ENCODE data around the gene RECQL5. TPM values are rescaled to one million over a fixed set of nuclear protein-coding genes. Genes with fewer than 3 reads are reported as not detected.
A peak's percentile ranks its signal among the peaks of the same experiment; 100 is the strongest.

Gene RECQL5
- total RNA-seq, 2 experiments from 2014 or later = 49.8 to 50.8 TPM

- Mint-ChIP-seq H3K9me3 (no peaks in the 10 kb centered on the region), H3K27me3 (no peaks in the 10 kb centered on the region), H3K4me1 (peaks cover 19% of the 10 kb centered on the region), H3K36me3 (peaks cover 12% of the 10 kb centered on the region), H3K4me3 (no peak overlapping the region), H3K27ac (no peak overlapping the region)
- ATAC-seq (ENCODE audit: low read depth) (no peak), DNase-seq (no peak)
- POLR2A ChIA-PET = no interaction called here
Observed at GRCh38 chr17:75694536-75694935, 27.6 kb upstream of the RECQL5 start.

GRCh38 chr17:75693500-75694481 lies 26.8 kb upstream of the RECQL5 start:
- Mint-ChIP-seq H3K4me1 (peaks cover 27% of the 10 kb centered on the region), H3K27me3 (no peaks in the 10 kb centered on the region), H3K27ac (no peak overlapping the region), H3K9me3 (no peaks in the 10 kb centered on the region), H3K4me3 (no peak overlapping the region), H3K36me3 (peaks cover 10% of the 10 kb centered on the region)
- ATAC-seq (ENCODE audit: low read depth) (no peak), DNase-seq (no peak)
- POLR2A ChIA-PET = no interaction called here

GRCh38 chr17:75692976-75693375 lies 26.0 kb upstream of the RECQL5 start:
- POLR2A ChIA-PET = no interaction called here
- Mint-ChIP-seq H3K27ac (no peak overlapping the region), H3K27me3 (no peaks in the 10 kb centered on the region), H3K4me1 (peaks cover 35% of the 10 kb centered on the region), H3K4me3 (no peak overlapping the region), H3K9me3 (no peaks in the 10 kb centered on the region), H3K36me3 (peaks cover 10% of the 10 kb centered on the region)
- no peak for ATAC-seq (ENCODE audit: low read depth)
- no peak for DNase-seq

- H3K36me3 Mint-ChIP-seq = peaks cover 14% of the 10 kb centered on the region
- ATAC-seq (ENCODE audit: low read depth) = no peak
- H3K4me1 Mint-ChIP-seq = peaks cover 41% of the 10 kb centered on the region
- DNase-seq = no peak
- POLR2A ChIA-PET = no interaction called here
- no peak overlapping the region for H3K4me3 Mint-ChIP-seq
- no peaks in the 10 kb centered on the region for H3K27me3 Mint-ChIP-seq
- no peaks in the 10 kb centered on the region for H3K9me3 Mint-ChIP-seq
- H3K27ac Mint-ChIP-seq = peak overlapping the region; percentile 74
Observed at GRCh38 chr17:75691801-75692626, 25.1 kb upstream of the RECQL5 start.

- no peaks in the 10 kb centered on the region for H3K27me3 Mint-ChIP-seq
- peaks cover 41% of the 10 kb centered on the region for H3K4me1 Mint-ChIP-seq
- ATAC-seq (ENCODE audit: low read depth) (peak; percentile 37), DNase-seq (peak; percentile 40)
- H3K36me3 Mint-ChIP-seq = peaks cover 14% of the 10 kb centered on the region
- H3K9me3 Mint-ChIP-seq = no peaks in the 10 kb centered on the region
- POLR2A ChIA-PET = interaction anchor here (0.6 kb wide), 1 partner anchor 57 kb away, joined by 3 read pairs; no protein-coding TSS in a partner anchor
- peak overlapping the region; percentile 74 for H3K27ac Mint-ChIP-seq
- H3K4me3 Mint-ChIP-seq = peak overlapping the region; percentile 49
Observed at GRCh38 chr17:75691371-75691791, 24.4 kb upstream of the RECQL5 start.

GRCh38 chr17:75689441-75689873 lies 22.5 kb upstream of the RECQL5 start:
- ATAC-seq (ENCODE audit: low read depth) (peak; percentile 90), DNase-seq (peak; percentile 39)
- Mint-ChIP-seq H3K4me3 (peak overlapping the region; percentile 69), H3K36me3 (peaks cover 10% of the 10 kb centered on the region), H3K9me3 (no peaks in the 10 kb centered on the region), H3K27me3 (no peaks in the 10 kb centered on the region), H3K4me1 (peaks cover 42% of the 10 kb centered on the region), H3K27ac (peak overlapping the region; percentile 87)
- POLR2A ChIA-PET = interaction anchor here (2.1 kb wide), 1 partner anchor 22 kb away, joined by 13 read pairs; the partner anchor contains the start of genes RECQL5 and SAP30BP

- H3K27me3 Mint-ChIP-seq = no peaks in the 10 kb centered on the region
- DNase-seq = no peak
- peak overlapping the region; percentile 87 for H3K27ac Mint-ChIP-seq
- H3K4me3 Mint-ChIP-seq = peak overlapping the region; percentile 69
- POLR2A ChIA-PET = interaction anchor here (1.0 to 2.1 kb wide), 3 partner anchors 17 to 92 kb away, joined by 3 to 13 read pairs (median 5); partner anchors contain the start of genes RECQL5 and SAP30BP
- ATAC-seq (ENCODE audit: low read depth) = peak; percentile 15
- H3K4me1 Mint-ChIP-seq = peaks cover 44% of the 10 kb centered on the region
- H3K9me3 Mint-ChIP-seq = no peaks in the 10 kb centered on the region
- H3K36me3 Mint-ChIP-seq = peaks cover 10% of the 10 kb centered on the region
Observed at GRCh38 chr17:75688209-75688825, 21.4 kb upstream of the RECQL5 start.

GRCh38 chr17:75685499-75685898 lies 18.5 kb upstream of the RECQL5 start:
- POLR2A ChIA-PET = no interaction called here
- no peak overlapping the region for H3K27ac Mint-ChIP-seq
- DNase-seq = no peak
- no peaks in the 10 kb centered on the region for H3K9me3 Mint-ChIP-seq
- no peak for ATAC-seq (ENCODE audit: low read depth)
- H3K4me3 Mint-ChIP-seq = no peak overlapping the region
- peaks cover 32% of the 10 kb centered on the region for H3K4me1 Mint-ChIP-seq
- peaks cover 5% of the 10 kb centered on the region for H3K36me3 Mint-ChIP-seq
- no peaks in the 10 kb centered on the region for H3K27me3 Mint-ChIP-seq

GRCh38 chr17:75684924-75685323 lies 18.0 kb upstream of the RECQL5 start:
- Mint-ChIP-seq H3K27ac (no peak overlapping the region), H3K4me1 (peaks cover 28% of the 10 kb centered on the region), H3K27me3 (no peaks in the 10 kb centered on the region), H3K36me3 (peaks cover 5% of the 10 kb centered on the region), H3K4me3 (no peak overlapping the region), H3K9me3 (no peaks in the 10 kb centered on the region)
- DNase-seq (no peak), ATAC-seq (ENCODE audit: low read depth) (no peak)
- POLR2A ChIA-PET = no interaction called here

GRCh38 chr17:75684249-75684648 lies 17.3 kb upstream of the RECQL5 start:
- ATAC-seq (ENCODE audit: low read depth) = no peak
- no peaks in the 10 kb centered on the region for H3K9me3 Mint-ChIP-seq
- no peak overlapping the region for H3K4me3 Mint-ChIP-seq
- H3K27me3 Mint-ChIP-seq = no peaks in the 10 kb centered on the region
- no peak overlapping the region for H3K27ac Mint-ChIP-seq
- H3K4me1 Mint-ChIP-seq = peaks cover 22% of the 10 kb centered on the region
- peaks cover 3% of the 10 kb centered on the region for H3K36me3 Mint-ChIP-seq
- DNase-seq = no peak
- POLR2A ChIA-PET = no interaction called here

GRCh38 chr17:75683583-75683982 lies 16.6 kb upstream of the RECQL5 start:
- Mint-ChIP-seq H3K4me3 (no peak overlapping the region), H3K36me3 (peaks cover 6% of the 10 kb centered on the region), H3K4me1 (peaks cover 15% of the 10 kb centered on the region), H3K27ac (no peak overlapping the region), H3K27me3 (no peaks in the 10 kb centered on the region), H3K9me3 (no peaks in the 10 kb centered on the region)
- no peak for DNase-seq
- POLR2A ChIA-PET = interaction anchor here (1.8 kb wide), 1 partner anchor 17 kb away, joined by 8 read pairs; the partner anchor contains the start of genes RECQL5 and SAP30BP
- ATAC-seq (ENCODE audit: low read depth) = no peak

- H3K9me3 Mint-ChIP-seq = no peaks in the 10 kb centered on the region
- H3K4me1 Mint-ChIP-seq = peaks cover 3% of the 10 kb centered on the region
- no peaks in the 10 kb centered on the region for H3K27me3 Mint-ChIP-seq
- no peak overlapping the region for H3K27ac Mint-ChIP-seq
- POLR2A ChIA-PET = no interaction called here
- DNase-seq (no peak), ATAC-seq (ENCODE audit: low read depth) (no peak)
- no peak overlapping the region for H3K4me3 Mint-ChIP-seq
- H3K36me3 Mint-ChIP-seq = peaks cover 5% of the 10 kb centered on the region
Observed at GRCh38 chr17:75681289-75681688, 14.3 kb upstream of the RECQL5 start.

- Mint-ChIP-seq H3K4me1 (peaks cover 2% of the 10 kb centered on the region), H3K4me3 (no peak overlapping the region), H3K27me3 (no peaks in the 10 kb centered on the region), H3K27ac (no peak overlapping the region), H3K36me3 (peaks cover 5% of the 10 kb centered on the region), H3K9me3 (no peaks in the 10 kb centered on the region)
- DNase-seq (no peak), ATAC-seq (ENCODE audit: low read depth) (no peak)
- POLR2A ChIA-PET = no interaction called here
Observed at GRCh38 chr17:75680431-75680830, 13.5 kb upstream of the RECQL5 start.
